Ramos (cell line): ENCODE data around the gene FILIP1L.

Source experiments
- in situ Hi-C: fragments of 300-500 bp; cut with MboI; formaldehyde crosslinking; loops from one replicate; pipeline ENCODE4 v1.14.3; 2022; ENCODE audit warnings: low sequenced_read_pairs; ENCODE audit not compliant: unreplicated experiment

Gene FILIP1L

GRCh38 chr3:100048248-100048647 lies 66.1 kb downstream of the FILIP1L start:
- in situ Hi-C loops = no loop called here

- in situ Hi-C loops = no loop called here
Measured at GRCh38 chr3:100047455-100048141, 66.7 kb downstream of the FILIP1L start.

- in situ Hi-C loops = no loop called here
Measured at GRCh38 chr3:100046986-100047385, 67.3 kb downstream of the FILIP1L start.

GRCh38 chr3:100045696-100046095 lies 68.6 kb downstream of the FILIP1L start:
- in situ Hi-C loops = no loop called here

GRCh38 chr3:100044369-100044768 lies 69.9 kb downstream of the FILIP1L start:
- in situ Hi-C loops = no loop called here

GRCh38 chr3:100043271-100043670 lies 71.0 kb downstream of the FILIP1L start:
- in situ Hi-C loops = no loop called here

- in situ Hi-C loops = no loop called here
Measured at GRCh38 chr3:100042166-100042981, 71.9 kb downstream of the FILIP1L start.

- in situ Hi-C loops = no loop called here
Measured at GRCh38 chr3:100041328-100041749, 73.0 kb downstream of the FILIP1L start.

- in situ Hi-C loops = no loop called here
Measured at GRCh38 chr3:100040451-100041225, 73.7 kb downstream of the FILIP1L start.

GRCh38 chr3:100039075-100039474 lies 75.2 kb downstream of the FILIP1L start:
- in situ Hi-C loops = no loop called here

GRCh38 chr3:100033903-100034471 lies 80.3 kb downstream of the FILIP1L start:
- in situ Hi-C loops = no loop called here

- in situ Hi-C loops = no loop called here
Measured at GRCh38 chr3:100033184-100033583, 81.1 kb downstream of the FILIP1L start.

GRCh38 chr3:100032243-100032642 lies 82.1 kb downstream of the FILIP1L start:
- in situ Hi-C loops = no loop called here

- in situ Hi-C loops = no loop called here
Measured at GRCh38 chr3:100030914-100031425, 83.3 kb downstream of the FILIP1L start.

GRCh38 chr3:100030346-100030745 lies 84.0 kb downstream of the FILIP1L start:
- in situ Hi-C loops = no loop called here

- in situ Hi-C loops = no loop called here
Measured at GRCh38 chr3:100029689-100030088, 84.6 kb downstream of the FILIP1L start.

- in situ Hi-C loops = no loop called here
Measured at GRCh38 chr3:100029052-100029451, 85.2 kb downstream of the FILIP1L start.

- in situ Hi-C loops = no loop called here
Measured at GRCh38 chr3:100027321-100027720, 87.0 kb downstream of the FILIP1L start.

GRCh38 chr3:100024520-100025303 lies 89.6 kb downstream of the FILIP1L start:
- in situ Hi-C loops = no loop called here

- in situ Hi-C loops = no loop called here
Measured at GRCh38 chr3:100023595-100023994, 90.7 kb downstream of the FILIP1L start.
